Measurements from ENCODE around the gene COX19.

DNA sequence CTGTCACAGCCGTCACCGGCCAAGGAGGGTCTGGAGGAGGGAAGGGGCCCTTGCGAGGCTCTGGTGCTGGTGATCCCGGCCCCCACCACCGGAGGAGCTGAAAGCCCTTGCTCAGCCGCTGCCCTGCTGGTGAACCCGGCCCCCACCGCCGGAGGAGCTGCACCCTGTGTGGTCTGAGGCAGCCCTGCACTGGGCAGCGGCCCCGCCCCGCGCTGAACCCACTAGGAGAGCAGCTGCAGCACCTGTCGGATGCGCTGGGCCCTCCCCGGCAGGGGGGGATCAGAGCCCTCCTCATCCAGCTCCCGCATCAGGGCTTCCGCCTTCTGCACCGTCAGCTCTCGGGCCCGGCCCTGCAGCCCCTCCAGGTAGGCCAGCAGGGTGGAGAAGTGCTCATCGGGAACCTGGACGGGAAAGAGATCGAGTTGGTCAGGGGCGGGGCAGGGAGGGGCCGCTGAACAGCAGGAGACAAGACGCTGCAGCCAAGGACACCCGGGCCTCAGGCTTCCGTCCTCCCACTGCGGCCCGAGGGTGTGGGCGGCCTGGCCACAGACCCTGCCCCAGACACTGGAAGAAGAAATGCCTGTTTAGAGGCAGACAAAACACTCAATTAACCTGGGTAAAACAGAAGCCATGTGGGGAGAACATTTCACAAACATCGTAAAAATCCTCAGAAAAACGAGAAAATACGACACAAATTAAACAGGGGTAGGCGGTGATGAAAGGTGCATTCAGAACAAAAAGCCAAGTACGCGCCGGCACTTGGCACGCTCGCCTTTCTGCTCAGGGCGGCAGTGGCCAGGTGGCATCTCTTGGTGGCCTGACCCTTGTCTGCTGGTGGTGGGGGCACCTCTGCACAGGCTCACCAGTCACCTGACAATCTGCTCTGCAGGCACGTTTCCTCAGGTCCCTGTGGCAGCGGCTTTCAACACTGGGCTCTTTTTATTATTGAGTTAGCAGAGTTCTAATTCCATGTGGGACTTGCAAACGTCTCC lies 22.4 kb upstream of the COX19 start:
- TF ChIP-seq, protein P1, sequence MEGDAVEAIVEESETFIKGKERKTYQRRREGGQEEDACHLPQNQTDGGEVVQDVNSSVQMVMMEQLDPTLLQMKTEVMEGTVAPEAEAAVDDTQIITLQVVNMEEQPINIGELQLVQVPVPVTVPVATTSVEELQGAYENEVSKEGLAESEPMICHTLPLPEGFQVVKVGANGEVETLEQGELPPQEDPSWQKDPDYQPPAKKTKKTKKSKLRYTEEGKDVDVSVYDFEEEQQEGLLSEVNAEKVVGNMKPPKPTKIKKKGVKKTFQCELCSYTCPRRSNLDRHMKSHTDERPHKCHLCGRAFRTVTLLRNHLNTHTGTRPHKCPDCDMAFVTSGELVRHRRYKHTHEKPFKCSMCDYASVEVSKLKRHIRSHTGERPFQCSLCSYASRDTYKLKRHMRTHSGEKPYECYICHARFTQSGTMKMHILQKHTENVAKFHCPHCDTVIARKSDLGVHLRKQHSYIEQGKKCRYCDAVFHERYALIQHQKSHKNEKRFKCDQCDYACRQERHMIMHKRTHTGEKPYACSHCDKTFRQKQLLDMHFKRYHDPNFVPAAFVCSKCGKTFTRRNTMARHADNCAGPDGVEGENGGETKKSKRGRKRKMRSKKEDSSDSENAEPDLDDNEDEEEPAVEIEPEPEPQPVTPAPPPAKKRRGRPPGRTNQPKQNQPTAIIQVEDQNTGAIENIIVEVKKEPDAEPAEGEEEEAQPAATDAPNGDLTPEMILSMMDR (conservative IDR thresholded peaks at IDR 0.05): no peak
- TF ChIP-seq ZFX (IDR thresholded peaks at IDR 0.05): no peak

Measured in C4-2B (cell line).